HG03039 (cell line): ENCODE results near the gene DIP2C.

ENCODE experiments used
- ATAC-seq: cut with Tn5 transposase; IDR thresholded peaks from one replicate; pipeline ENCODE4 v1.9.1; 2021; ENCODE audit warnings: mild to moderate bottlenecking, moderate library complexity; ENCODE audit not compliant: unreplicated experiment

DIP2C gene

DNA sequence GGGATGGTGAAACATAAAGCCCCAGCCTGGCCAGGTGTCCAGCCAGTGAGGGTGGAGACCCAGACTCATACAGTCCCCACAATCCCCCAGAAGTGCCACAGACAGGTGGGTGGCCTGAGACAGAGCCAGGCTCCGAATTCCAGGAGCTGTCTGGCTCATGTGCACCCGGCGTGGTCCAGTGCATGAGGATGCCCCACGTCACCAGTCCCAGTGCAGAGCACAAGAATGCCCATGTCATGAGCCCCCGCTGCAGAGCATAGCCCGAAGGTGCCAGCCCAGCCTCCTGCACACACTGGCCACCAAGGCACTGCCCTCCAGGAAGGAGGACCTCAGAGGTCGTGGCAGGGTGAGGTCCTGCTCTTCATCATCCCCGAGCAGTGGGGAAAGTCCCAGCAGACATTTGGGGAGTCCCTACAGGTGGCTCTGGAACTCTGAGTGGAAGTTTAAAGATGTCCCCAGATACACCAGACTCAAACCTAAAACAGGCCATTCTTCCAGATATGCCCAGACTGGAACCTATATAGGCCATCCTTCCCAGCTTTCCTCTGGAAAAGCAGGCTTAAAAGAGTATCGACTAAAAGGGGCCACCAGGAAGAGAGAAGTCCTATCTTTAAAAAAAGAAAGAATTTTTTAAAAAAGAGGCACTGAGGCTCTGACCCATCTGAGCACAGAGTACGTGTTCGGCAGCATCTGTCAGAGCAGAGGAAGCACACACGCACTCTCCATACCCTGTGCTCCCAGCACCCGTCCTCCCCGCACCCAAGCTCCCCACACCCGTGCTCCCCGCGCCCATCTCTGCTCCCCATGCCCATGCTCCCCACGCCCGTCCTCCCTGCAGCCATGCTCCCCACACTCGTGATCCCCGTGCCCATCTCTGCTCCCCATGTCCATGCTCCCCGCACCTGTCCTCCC is 11.5 kb downstream of the DIP2C start:
- no peak for ATAC-seq

DNA sequence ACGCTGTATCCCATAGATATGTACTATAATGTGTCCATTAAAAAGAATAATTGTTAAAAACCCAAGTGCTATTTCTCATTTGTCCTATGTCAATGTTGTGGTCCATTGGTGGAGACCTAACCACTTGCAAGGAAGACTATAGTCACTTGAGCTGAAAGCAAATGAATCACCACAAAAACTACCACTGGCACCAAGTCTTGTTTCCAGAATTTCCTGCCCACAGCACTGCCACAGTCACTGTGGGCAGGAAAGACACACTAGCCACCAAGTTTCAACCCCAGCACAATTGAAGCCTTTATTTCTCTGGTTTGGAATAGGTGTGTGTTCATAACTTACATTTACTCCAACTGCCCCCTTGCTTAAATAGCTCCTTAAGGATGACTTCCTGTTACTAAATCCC is 12.4 kb downstream of the DIP2C start:
- no peak for ATAC-seq

DNA sequence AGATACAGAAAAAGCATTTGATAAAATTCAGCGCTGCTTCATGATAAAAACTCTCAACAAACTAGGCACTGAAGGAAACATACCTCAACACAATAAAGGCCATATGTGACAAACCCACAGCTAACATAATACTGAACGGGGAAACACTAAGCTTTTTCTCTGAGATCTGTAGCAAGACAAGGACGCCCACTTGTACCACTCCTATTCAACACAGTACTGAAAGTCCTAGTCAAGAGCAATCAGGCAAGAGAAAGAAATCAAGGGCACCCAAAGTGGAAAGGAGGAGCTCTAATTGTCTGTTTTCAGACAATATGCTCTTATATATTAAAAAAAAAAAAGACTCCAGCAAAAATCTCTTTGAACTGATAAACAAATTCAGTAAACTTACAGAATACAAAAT is 13.3 kb downstream of the DIP2C start:
- no peak for ATAC-seq

DNA sequence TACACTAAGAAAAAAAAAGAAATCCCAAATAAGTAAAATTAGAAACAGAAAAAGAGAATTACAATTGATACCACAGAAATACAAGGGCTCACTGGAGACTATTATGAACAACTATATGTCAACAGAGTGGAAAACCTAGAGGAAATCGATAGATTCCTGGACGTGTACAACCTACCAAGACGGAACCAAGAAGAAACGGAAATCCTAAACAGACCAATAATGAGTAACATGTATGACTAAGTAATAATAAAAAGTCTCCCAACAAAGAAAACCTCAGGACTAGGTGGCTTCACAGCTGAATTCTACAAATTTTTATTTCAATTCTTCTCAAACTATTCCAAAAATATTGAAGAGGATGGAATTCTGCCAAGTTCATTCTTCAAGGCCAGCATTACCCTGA is 13.9 kb downstream of the DIP2C start:
- no peak for ATAC-seq

DNA sequence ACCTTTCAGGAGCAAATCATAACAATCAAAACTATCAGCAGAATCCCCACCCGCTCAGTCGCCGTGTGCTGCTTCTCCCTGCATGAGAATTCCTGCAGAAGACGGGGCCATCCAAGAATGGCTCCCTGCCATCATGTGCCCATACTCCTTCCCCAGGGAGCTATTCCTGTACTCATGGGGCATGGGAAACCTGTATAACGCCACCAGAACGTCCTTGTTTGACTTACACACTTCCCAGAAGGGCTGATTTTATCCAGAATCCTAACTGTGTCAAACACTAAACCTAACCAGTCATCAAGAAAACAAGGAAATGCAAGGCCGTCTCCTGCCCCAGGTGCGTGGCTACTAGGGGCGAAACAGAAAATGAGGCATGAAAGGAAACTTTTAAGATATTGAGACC is 16.0 kb downstream of the DIP2C start:
- no peak for ATAC-seq

DNA sequence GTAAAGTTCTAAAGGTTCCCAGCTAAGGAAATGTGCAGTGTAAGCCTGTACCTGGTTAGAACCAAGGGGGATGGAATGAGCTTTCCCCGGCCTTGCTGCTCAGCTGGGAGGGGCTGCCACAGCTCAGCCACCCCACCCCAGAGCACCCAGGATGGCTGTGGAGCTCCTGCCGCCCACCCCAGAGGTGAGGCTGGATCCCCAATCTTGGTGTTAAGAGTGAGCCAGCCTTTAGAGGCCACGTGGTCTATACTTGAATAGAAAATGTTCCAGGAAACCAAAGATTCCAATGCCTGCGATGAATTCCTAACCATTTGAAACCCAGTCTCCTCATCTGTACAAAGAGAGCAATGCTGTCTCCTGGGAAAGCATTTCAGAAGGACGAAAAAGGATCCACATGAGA is 16.5 kb downstream of the DIP2C start:
- ATAC-seq, result no peak

DNA sequence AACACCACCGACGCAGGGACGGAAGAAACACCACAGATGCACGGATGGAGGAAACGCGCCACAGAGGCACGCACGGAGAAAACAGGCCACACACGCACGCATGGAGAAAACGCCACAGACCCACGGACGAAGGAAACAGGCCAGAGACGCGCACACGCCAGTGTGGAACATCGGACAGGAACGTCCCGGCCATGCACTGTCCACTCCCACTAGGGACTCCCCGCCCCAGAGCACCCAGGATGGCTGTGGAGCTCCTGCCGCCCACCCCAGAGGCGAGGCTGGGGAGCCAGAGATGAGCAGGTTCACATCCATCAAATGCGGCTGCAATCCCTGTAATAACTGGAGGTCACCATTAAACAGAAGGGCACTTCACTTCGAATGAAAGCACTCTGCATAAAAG is 17.3 kb downstream of the DIP2C start:
- no peak for ATAC-seq

DNA sequence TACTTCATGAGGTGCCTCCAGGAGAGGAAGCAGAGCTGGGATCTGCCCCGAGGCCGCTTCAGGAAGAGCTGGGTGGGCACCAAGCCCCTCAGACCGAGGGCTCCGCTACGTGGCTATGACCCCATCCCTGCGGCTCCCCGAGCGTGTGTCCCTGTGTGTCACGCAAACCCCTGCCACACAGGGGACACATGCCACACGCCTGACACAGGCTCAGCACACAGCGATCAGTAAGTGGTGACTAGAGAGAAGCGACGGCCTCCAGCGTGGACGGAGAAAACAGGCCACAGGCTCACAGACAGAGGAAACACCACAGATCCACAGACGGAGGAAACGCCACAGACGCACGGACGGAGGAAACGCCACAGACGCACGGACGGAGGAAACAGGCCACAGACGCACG is 18.5 kb downstream of the DIP2C start:
- ATAC-seq, result no peak

DNA sequence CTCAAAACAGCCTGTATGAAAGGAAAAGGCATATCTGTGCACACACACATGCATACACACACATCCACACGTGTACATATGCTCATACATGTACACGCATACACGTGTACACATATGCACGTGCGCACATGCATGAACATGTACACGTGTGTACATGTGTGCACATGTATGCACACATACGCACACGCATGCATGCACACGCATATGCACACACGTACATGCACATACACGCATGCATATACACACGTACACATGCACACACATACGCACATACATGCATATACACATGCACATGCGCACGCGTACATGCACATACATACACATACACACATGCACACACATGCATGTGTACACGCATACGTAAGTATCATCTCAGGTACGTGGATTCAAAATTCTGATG is 19.4 kb downstream of the DIP2C start:
- no peak for ATAC-seq

DNA sequence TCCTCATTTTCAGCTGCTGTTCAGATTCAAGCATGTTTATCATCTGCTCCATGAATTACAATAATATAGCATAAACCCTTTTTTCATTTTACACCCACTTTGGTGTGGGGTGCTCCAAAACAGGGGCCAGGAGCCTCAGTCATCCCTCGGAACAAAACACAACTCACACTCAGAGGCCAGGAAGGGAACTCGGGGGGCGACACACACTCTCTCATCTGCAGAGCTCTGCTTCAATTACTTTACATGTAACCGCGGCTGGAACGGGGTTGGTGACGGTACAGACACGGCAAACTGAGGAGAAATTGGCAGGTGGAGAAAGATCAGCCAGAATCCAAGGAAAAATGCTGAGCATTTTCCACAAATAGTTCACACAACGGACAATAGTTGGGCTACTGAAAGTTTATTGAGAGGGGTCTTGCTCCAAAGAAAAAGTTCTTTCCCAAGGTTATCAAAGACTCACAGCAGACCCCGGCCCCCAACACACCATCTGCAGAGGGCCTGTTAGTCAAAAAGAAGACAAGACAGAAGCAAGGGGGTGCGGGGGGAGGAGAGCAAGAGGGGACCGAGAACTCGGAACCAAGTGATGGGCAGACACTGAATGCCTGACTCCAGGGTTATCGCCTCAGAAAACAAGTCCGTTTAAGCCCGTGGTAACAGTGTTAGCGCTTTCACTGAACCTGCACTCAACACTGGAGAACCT is 20.5 kb downstream of the DIP2C start:
- ATAC-seq, result no peak

DNA sequence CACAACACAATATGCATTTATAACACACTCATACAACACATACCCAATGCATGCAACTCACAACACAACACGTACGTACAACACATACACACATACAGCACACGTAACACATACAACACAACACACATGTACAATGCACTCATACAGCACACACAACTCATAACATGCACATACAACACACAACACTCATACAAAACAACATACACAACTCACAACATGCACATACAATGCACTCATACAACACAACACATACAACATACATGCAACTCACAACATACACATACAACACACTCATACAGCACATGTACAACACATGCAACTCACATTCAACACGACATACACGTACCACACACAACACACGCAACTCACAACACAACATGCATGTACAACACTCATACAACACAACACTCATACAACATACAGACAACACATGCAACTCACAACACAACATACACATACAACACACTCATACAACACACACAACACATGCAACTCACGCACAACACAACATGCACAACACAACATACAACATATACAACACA is 21.8 kb downstream of the DIP2C start:
- ATAC-seq, result no peak

DNA sequence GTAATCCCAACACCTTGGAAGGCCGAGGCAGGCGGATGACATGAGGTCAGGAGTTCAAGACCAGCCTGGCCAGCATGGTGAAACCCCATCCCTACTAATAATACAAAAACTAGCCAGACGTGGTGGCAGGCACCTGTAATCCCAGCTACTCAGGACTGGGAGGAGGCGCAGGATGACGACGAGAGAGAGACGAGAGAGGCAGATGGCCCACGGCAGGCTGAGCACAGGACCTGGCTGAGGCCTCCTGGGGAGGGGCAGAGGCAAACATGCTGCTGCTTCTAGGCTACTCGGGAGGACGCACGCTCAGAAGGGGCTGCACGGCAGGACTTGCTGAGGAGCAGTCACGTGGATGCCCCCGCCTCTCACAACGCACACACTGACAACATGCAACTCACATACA is 22.4 kb downstream of the DIP2C start:
- no peak for ATAC-seq

DNA sequence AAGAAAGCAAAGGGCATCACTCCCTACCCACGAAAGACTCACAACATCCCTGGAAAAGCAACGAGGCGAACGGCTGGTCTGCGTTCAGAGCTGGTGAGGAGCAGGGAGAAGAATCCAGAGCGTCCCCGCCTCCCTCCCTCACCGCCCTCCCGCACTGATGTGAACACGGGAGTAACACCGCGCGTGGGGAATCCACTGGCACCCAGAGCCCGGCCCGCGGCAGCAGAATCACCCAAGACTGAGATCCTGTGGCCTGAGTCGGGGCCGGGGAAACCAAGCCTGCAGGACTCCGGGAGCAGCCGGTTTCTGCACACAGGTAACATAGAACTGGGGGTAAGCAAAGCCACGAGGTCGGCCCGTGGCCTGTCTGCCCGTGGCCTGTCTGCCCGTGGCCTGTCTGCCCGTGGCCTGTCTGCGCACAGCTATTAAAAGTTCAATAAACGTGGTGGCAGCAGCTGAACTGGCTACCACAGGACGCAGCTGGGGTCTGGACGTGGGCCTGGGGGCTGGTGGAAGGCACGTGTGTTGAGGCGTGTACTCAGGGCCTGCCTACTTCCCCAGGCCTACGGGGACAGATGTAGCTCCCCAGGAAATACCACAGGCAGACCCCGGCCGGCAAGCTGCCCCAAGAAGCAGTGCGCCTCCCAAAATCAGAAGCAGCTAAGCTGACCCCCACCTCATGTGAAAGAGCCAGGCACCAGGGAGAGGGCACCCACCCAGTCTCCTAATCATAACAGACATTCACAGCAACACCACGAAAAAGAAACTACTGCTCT is 23.0 kb downstream of the DIP2C start:
- ATAC-seq, result no peak

DNA sequence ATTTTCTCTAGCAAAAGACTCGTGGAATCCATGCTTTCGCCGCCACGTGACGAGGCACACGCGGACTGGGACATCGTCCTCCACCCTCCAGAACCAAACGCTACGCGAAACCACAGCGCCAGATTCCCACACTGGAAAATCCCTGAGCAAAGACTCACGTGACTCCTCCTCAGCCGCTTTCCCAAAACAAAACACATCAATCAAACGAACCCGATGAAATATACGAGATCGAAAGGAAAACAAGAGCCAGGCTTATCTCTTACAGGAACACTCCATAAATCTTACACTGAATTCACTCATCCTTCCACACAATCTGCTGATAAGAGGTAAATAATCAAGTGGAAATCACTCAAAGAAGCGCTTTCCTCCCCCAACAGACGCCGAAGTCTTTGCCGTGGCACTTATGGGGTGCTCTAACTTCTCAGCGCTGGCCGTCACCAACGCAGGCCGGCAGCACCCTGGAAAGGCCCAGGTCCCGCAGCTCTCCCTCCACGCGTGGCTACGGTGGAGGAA is 23.8 kb downstream of the DIP2C start:
- no peak for ATAC-seq

DNA sequence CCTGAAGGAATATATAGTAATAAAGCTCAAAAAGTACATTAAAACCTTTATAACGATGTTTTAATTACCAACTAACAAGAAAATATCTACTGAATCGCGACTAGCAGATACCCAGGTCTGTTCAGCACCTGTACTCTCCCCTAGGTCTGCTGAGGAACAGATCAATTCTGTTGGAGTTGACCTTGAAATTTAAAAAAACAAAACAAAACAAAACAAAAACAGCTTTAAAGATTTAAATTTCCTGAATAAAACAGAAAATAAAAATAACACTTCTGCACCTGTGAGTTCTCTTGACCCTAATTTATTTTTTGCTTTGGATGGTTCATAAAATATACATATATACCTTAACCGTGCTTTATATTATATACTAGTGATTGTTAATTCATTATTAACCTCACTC is 24.6 kb downstream of the DIP2C start:
- ATAC-seq, result no peak

DNA sequence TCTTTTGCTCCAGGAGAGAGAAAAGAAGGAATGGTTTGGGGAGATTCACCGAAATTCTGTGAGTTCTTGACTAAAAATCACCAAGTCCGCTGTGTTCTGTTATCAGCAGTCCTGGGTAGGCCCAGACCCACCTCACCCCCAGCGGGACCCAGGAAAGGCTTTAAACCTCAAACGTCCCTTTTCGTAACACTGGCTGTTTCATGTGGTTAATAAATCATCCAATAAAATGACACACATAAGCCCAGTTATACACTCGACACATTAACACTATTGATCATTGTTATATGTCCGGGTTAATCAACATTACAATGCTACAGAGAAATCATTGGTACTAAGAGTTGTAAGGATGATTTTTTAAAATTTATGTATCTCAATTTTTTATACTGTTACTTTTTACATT is 25.2 kb downstream of the DIP2C start:
- no peak for ATAC-seq

DNA sequence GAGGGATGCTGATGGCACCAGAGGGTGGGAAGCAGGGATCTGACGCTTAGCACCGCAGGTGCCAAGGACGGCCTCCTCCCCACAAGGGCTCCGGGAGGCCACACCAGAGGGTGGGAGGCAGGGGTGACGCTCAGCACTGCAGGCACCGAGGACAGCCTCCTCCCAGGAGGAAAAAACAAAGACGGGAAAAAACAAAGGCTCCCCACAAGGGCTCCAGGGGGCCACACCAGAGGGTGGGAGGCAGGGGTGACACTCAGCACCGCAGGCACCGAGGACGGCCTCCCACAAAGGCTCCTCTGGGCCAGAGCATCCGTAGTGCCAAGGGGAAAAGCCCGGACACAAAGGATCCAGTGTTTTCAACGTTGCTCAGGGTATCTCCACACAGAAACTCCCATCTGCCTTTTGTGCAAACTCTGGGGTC is 25.6 kb downstream of the DIP2C start:
- ATAC-seq, result no peak

DNA sequence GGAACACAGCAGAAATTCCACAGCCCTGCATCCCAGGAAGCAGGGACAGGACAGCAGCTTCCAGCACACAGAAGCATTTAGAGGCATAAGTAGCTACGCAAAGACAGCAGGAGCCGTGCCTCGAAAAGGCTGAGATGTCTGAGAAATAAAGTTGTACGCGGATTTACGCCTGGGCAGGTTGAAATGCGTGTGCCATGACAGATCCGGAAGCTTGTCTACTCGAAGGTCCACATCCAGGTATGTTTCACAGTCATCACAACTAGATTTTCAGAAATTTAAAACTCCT is 26.1 kb downstream of the DIP2C start:
- ATAC-seq, result no peak

DNA sequence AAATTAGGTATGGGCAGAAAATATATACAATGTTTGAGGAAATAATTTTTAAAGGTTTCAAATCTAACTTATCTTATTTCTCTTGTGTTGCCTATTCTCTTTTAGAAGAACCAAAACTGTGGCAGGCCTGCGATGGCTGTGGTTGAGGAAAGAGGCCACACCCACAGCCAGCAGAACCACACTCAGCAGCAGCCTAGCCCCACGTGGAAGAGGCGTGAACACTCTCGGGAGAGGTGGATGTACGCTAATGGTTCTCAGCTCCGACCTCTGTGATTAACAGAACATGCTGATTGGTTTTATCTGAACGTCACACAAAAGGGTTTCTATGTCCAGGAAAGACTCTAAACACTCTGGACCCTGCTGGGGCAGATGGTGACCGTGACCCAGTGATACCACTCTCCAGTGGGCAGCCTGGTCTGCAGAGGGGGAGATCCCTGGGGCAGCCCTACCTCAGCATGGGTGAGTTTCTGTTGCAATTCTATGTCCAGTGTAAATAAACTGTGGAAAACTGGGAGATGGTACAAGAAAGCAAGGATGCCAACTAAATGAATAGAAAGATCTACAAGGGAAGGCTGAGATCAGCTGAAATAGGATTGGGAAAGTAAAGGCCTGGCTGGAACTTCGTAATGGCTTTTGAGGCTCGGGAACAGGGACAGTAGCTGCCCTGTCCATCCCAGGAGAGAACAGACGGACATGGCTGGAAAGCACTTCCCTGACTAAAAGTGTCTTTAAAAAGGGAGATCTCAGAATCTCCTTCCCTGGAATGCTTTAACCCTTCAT is 26.6 kb downstream of the DIP2C start:
- ATAC-seq, result no peak

DNA sequence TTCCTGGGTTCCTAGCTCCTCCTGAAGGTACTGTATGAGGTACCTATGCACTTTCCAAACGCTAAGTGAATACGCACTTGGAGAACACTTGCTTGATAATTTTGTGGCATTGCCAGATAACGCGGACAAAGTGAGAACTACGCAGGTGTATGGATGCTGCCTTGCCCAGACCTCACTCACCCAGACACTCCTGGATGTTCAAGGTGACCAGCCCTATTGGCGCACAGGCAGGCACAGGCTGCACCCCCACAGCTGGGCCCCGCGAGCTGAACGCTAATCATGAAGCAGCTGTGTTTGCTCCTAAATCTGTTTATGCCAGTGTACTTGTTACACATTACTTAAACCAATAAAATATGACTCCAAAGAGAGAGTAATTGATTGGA is 27.3 kb downstream of the DIP2C start:
- ATAC-seq, result no peak
